Measurements from ENCODE around the gene HIGD1A.

HIGD1A gene

GRCh38 chr3:42807929-42808328 is 3.6 kb upstream of the HIGD1A start:
- no peak for TF ChIP-seq CTCF (IDR thresholded peaks at IDR 0.05; ENCODE audit: low read length, missing control alignments)
- no peak overlapping the region for H3K4me3 ChIP-seq (replicated peaks; ENCODE audit: low read depth, low read length)
- DNase-seq (ENCODE audit: low read depth) = no peak

- TF ChIP-seq CTCF (IDR thresholded peaks at IDR 0.05; ENCODE audit: low read length, missing control alignments) = no peak
- H3K4me3 ChIP-seq (replicated peaks; ENCODE audit: low read depth, low read length) = peak overlapping the region; percentile 72
- peak; percentile 10 for DNase-seq (ENCODE audit: low read depth)
Measured at GRCh38 chr3:42805141-42805821, 991 bp upstream of the HIGD1A start.

GRCh38 chr3:42804831-42805132 is 492 bp upstream of the HIGD1A start:
- H3K4me3 ChIP-seq (replicated peaks; ENCODE audit: low read depth, low read length) = peak overlapping the region; percentile 72
- no peak for TF ChIP-seq CTCF (IDR thresholded peaks at IDR 0.05; ENCODE audit: low read length, missing control alignments)
- no peak for DNase-seq (ENCODE audit: low read depth)

- peak; percentile 28 for DNase-seq (ENCODE audit: low read depth)
- no peak for TF ChIP-seq CTCF (IDR thresholded peaks at IDR 0.05; ENCODE audit: low read length, missing control alignments)
- H3K4me3 ChIP-seq (replicated peaks; ENCODE audit: low read depth, low read length) = peak overlapping the region; percentile 72
Measured at GRCh38 chr3:42803414-42804105, 730 bp downstream of the HIGD1A start.

- TF ChIP-seq CTCF (IDR thresholded peaks at IDR 0.05; ENCODE audit: low read length, missing control alignments) = no peak
- no peak for DNase-seq (ENCODE audit: low read depth)
- peak overlapping the region; percentile 72 for H3K4me3 ChIP-seq (replicated peaks; ENCODE audit: low read depth, low read length)
Measured at GRCh38 chr3:42802876-42803413, 1.3 kb downstream of the HIGD1A start.

- H3K4me3 ChIP-seq (replicated peaks; ENCODE audit: low read depth, low read length) = no peak overlapping the region
- no peak for TF ChIP-seq CTCF (IDR thresholded peaks at IDR 0.05; ENCODE audit: low read length, missing control alignments)
- DNase-seq (ENCODE audit: low read depth) = no peak
Measured at GRCh38 chr3:42801784-42802183, 2.5 kb downstream of the HIGD1A start.
